DND-41 (cell line): ENCODE measurements around the gene GRID1.

Experiments used
- CTCF ChIP-seq: IDR thresholded peaks from 2 replicates; pipeline ENCODE4 v1.5.1; 2012; ENCODE audit warnings: borderline replicate concordance, low read length, moderate library complexity, mild to moderate bottlenecking; ENCODE audit not compliant: poor library complexity, severe bottlenecking; ENCODE audit errors: extremely low read depth
- EZH2 ChIP-seq: IDR thresholded peaks from 3 replicates; pipeline ENCODE4 v1.6.1; 2012; ENCODE audit warnings: borderline replicate concordance, low read depth, mild to moderate bottlenecking, moderate library complexity, low read length, inconsistent platforms; ENCODE audit not compliant: severe bottlenecking

DNA sequence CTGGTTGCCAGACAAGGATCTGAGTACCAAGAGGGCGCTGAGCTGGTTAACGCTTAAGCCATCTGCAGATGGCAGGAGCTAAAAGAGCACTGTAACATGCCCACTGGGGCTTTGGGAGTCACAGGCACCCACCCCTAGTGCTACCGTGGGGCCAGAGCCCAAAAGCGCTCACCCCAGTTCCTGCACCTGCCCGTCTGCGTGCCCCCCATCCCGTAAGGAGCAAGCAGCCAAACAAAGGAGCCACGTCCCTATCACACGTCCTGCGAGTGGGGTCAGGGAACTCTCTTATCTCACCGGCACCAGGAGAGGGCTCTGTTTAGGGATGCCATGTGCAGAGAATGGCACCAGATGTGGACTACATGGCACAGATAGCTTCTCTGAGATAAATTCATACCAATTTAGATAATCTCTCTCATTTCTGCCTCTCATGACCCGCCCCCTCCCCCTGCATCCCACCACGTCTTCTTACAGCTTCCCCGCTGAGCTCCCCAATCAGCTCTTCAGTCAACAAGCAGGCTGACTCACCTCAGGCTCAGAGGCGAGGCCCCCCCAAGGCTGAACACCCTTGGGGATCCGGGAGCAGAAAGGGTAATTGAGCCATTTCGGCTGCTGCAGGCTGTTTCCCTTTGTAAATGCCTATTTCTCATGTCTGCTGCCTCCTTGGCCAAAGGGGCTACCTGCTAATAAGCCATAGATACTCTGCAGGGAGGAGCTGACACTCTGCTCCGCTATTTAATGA lies 235.7 kb downstream of the GRID1 start:
- TF ChIP-seq CTCF = no peak
- no peak for TF ChIP-seq EZH2
